ENCODE data around the gene EVI5.
"Not testable (repeated sequence)": the region's sequence is repeated elsewhere in the genome, so short reads cannot be mapped to it uniquely, and the experiment has no call there.

Gene EVI5

DNA sequence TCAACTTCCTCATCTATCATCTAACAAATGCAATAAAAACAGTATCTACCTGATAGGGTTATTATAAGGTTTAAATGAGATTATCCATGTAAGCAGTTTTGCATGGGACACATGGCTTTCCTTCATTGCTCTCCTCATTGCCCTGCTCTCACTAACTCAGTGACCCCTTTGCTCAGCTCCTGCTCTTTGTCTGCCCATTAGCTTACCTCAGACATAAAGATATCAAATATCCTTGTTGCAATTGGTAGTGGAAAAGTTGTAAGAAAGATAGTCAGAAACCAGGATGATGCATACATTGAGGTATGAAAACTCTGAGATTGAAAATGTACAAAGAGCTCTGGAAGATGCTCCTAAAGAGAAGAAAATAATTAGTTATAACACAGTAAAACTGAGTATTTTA lies 89.8 kb downstream of the EVI5 start:
- DNase-seq (ENCODE audit: low read depth in 2 of 2, low spot score in 1 of 2) = no peak

- no peak for DNase-seq (ENCODE audit: low read depth in 2 of 2, low spot score in 1 of 2)
Observed at GRCh38 chr1:92691925-92692324, 93.0 kb downstream of the EVI5 start.

DNA sequence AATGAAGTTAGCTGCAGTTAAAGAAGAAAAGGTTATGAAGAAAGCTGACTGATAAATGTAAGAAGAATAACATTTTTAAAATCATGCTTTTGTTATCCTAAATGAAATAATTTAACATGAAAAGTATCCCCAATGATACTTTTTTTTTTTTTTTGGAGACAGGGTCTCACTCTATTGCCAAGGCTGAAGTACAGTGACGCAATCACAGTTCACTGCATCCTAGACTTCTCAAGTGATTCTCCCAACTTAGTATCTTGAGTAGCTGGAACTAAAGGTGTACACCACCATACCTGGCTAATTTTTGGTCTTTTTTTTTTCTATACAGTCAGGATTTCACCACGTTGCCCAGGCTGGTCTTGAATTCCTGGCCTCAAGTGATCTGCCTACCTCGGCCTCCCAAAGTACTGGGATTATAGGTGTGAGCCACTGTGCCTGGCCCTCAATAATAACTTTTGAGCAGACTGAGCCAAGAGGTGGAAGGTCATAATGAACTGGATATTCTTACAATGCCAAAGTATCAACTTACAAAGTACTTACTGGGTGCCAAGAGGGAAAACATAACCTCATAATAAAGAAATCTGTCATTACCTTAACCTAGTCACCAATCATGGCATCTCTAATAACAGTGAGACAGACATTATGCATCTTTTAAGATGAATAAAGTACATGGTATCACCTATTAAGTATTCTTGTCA lies 94.5 kb downstream of the EVI5 start:
- DNase-seq (ENCODE audit: low read depth in 2 of 2, low spot score in 1 of 2) = no peak

DNA sequence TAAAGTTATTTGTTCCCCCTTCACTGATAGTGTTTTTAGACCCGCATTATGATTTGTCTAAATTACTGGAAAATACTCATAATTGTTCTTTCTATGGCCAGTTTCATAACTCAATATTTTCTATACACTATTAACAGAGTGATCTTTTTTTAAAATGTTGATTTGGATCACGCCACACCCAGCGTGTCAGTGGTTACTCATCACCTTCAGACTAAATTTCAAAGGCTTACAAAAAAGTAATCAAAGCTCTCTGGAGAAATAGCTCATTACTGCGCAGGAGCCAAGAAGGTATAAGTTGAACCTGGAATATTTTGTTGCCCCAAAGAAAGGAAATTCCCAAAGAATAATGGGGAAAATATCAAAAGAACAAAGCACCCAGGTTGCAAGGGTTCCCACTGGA lies 104.9 kb downstream of the EVI5 start:
- DNase-seq (ENCODE audit: low read depth in 2 of 2, low spot score in 1 of 2) = no peak

GRCh38 chr1:92663775-92664174 lies 121.1 kb downstream of the EVI5 start:
- DNase-seq (ENCODE audit: low read depth in 2 of 2, low spot score in 1 of 2) = no peak

- DNase-seq (ENCODE audit: low read depth in 2 of 2, low spot score in 1 of 2) = no peak
Observed at GRCh38 chr1:92662048-92662447, 122.9 kb downstream of the EVI5 start.

- DNase-seq (ENCODE audit: low read depth in 2 of 2, low spot score in 1 of 2) = no peak
Observed at GRCh38 chr1:92657701-92658100, 127.2 kb downstream of the EVI5 start.

GRCh38 chr1:92655197-92655801 lies 129.6 kb downstream of the EVI5 start:
- no peak for DNase-seq (ENCODE audit: low read depth in 2 of 2, low spot score in 1 of 2)

DNA sequence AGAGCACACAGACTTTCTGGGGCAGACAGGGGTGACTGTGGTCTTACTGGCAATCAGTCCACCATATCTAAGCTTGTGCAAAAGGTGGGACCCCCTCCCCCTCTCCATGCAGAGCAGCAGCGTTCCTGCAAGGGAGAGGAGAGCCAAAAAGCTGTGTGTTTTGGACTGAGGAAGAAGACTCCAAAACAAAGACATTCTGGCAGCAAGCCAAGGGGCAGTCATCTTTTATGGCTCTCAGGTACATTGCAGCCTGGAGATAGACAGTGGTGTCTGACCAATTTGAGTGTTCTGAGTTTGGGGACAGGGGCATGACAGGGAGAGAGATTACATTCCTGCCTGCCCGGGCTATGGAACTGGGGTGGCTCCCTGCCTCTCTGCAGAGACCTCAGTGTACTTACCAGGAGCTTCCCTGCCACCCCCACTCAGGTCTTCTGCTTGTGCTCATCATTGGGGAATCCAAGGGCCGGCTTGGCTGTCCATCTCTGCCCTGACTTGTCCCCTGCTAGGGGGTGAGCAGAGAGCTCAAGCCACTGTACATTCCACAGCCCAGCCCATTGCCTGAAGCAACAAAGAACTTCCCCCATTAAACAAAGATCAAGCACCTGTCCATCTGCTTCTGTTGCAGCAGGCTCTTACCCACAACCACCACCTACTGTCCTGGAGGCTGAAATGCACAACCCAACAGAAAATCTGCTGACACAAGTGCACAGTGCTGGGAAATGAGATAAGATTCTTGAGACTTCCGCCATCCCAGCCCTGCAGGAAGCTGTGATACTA lies 131.1 kb downstream of the EVI5 start:
- no peak for DNase-seq (ENCODE audit: low read depth in 2 of 2, low spot score in 1 of 2)

DNA sequence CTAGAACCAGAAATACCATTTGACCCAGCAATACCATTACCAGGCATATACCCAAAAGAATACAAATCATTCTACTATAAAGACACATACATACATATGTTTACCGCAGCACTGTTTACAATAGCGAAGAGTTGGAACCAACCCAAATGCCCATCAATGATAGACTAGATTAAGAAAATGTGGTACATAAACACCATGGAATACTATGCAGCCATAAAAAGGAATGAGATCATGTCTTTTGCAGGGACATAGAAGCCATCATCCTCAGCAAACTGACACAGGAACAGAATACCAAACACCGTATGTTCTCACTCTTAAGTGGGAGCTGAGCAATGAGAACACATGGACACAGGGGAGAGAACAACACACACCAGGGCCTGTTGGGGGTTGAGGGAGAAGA lies 144.2 kb downstream of the EVI5 start:
- DNase-seq (ENCODE audit: low read depth in 2 of 2, low spot score in 1 of 2) = not testable (repeated sequence)

DNA sequence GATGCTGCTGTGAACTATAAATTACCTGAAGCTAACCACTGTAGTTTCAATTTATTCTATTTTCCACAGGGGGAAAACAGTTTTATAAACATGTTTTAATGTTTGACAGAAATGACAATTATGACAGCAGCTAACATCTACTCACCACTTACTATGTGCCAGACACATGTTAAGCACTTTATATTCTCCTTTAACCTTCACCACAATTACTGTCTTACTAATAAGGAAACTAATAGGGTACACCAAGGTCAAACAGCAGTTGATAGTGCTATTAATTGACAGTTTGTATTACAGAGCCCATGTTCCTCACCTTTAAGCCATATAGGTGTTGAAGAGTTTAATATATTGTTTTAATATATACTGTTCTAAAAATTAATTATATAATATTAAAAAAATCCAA lies 146.4 kb downstream of the EVI5 start:
- DNase-seq (ENCODE audit: low read depth in 2 of 2, low spot score in 1 of 2) = no peak

GRCh38 chr1:92635203-92635602 lies 149.7 kb downstream of the EVI5 start:
- not testable (repeated sequence) for DNase-seq (ENCODE audit: low read depth in 2 of 2, low spot score in 1 of 2)

GRCh38 chr1:92623187-92623778 lies 161.6 kb downstream of the EVI5 start:
- no peak for DNase-seq (ENCODE audit: low read depth in 2 of 2, low spot score in 1 of 2)

- no peak for DNase-seq (ENCODE audit: low read depth in 2 of 2, low spot score in 1 of 2)
Observed at GRCh38 chr1:92619466-92620189, 165.3 kb downstream of the EVI5 start.

DNA sequence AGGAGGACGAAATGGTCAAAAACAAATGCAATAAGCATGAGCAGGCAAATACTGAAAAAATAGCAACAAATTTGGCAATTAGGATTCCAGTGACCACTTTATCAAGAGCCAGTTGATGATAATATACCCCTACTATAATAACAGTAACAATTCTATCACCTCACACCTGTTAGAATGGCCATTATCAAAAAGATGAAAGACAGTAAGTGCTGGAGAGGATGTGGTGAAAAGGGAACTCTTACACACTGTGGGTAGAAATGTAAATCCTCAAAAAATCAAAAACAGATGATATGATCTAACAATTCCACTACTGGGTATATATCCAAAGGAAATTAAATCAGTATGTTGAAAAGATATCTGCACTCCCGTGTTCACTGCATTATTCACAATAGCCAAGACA lies 183.9 kb downstream of the EVI5 start:
- DNase-seq (ENCODE audit: low read depth in 2 of 2, low spot score in 1 of 2) = no peak

- DNase-seq (ENCODE audit: low read depth in 2 of 2, low spot score in 1 of 2) = no peak
Observed at GRCh38 chr1:92599184-92599583, 185.7 kb downstream of the EVI5 start.

DNA sequence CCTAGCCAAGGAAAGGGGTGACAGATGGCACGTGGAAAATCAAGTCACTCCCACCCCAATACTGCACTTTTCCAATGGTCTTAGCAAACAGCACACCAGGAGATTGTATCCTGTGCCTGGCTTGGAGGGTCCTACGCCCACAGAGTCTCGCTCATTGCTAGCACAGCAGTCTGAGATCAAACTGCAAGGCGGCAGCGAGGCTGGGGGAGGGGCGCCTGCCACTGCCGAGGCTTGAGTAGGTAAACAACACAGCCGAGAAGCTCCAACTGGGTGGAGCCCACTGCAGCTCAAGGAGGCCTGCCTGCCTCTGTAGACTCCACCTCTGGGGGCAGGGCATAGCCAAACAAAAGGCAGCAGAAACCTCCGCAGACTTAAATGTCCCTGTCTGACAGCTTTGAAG lies 195.5 kb downstream of the EVI5 start:
- DNase-seq (ENCODE audit: low read depth in 2 of 2, low spot score in 1 of 2) = not testable (repeated sequence)

GRCh38 chr1:92587445-92587844 lies 197.5 kb downstream of the EVI5 start:
- no peak for DNase-seq (ENCODE audit: low read depth in 2 of 2, low spot score in 1 of 2)

GRCh38 chr1:92585831-92586230 lies 199.1 kb downstream of the EVI5 start:
- DNase-seq (ENCODE audit: low read depth in 2 of 2, low spot score in 1 of 2) = no peak

- DNase-seq (ENCODE audit: low read depth in 2 of 2, low spot score in 1 of 2) = not testable (repeated sequence)
Observed at GRCh38 chr1:92584810-92585209, 200.1 kb downstream of the EVI5 start.
